SH-SY5Y (cell line): ENCODE data around the gene MFAP4.

Experiments used
- GATA2 ChIP-seq: IDR thresholded peaks from 2 replicates; pipeline ENCODE4 v1.6.1; 2011; ENCODE audit warnings: mild to moderate bottlenecking, low read depth, low read length
- GATA3 ChIP-seq: IDR thresholded peaks from 2 replicates; pipeline ENCODE4 v1.6.1; 2011; ENCODE audit warnings: low read depth, mild to moderate bottlenecking, low read length, moderate library complexity

The MFAP4 gene

DNA sequence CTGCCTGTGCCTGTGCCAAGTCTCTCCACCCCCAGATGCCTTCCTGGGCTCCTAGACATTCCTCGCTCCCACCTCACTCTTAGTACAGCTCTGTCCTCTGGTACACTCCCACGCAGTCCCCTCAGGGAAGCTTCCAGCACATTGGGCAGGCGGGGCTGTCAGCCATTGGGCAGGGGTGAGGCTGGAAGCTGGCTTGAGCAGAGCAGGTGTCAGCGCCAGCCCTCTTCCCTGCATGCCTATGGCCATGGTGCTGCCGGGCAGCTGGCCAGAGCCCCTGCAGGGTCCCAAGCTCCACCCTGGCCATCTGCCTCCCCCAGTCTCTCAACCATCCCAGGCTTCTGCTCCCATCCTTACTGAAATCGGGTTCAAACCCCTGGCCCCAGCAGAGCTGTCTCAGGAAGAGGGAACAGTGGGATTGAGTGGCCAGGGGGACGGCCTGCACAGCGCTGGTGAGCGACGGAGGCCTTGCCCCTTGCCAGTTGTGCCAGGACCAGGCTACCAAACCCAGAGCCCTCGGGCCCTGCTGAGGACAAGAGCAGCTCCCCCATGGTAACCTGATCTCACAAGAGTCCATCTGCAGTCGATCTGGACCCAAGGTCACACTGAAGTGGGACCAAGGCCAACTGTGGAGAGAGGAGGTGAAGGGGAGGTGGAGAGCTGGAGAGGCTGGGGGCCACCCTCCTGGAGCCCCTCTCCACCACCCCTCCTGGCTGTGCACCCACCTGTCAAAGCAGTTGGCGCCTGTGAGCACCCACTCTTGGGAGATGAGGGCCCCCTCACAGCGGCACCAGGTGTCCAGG lies 22.1 kb downstream of the MFAP4 start:
- TF ChIP-seq GATA3 (no peak), GATA2 (no peak)

DNA sequence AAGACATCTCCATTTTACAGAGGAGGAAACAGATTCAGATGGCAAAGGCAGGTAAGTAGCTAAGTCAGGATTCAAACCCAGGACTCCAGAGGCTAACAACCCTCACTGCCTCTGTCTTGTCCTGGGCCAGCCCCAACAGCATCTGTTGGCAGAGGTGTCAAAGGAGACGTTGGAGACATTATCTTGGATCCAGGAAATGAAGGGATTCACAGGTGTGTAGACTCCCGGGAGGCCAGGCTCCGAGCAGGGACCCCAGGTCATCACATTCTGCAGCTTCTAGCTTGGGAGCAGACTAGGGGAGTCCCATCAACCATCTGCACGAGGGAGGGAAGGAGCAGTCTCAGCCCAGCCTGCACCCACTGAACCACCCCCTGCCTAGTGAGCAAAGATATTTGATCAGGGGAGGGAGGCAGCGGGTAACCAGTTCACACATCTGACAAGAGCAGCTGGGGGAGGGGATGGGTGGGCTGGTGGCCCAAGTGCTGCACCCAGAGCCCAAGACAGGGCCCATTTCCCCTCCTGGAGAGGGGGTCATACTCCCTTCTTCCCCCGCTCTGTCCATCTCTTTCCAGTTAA lies 23.4 kb downstream of the MFAP4 start:
- no peak for TF ChIP-seq GATA3
- TF ChIP-seq GATA2 = no peak

DNA sequence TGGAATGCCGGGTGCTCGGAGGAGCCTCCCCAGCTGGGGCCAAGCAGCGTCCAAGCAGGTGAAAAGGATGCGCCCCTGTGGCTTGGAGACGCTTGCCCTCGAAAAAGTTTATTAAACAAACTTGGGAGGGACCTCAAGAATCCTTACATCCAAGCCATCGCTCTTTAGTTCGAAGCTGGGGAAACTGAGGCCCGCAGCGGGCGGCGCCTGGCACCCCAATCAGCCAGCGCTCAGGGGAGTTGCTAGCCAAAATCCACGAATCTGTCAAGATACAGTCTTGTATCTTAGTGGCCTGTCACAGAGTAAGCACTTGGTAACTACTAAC lies 23.9 kb downstream of the MFAP4 start:
- TF ChIP-seq GATA2 (no peak), GATA3 (no peak)

DNA sequence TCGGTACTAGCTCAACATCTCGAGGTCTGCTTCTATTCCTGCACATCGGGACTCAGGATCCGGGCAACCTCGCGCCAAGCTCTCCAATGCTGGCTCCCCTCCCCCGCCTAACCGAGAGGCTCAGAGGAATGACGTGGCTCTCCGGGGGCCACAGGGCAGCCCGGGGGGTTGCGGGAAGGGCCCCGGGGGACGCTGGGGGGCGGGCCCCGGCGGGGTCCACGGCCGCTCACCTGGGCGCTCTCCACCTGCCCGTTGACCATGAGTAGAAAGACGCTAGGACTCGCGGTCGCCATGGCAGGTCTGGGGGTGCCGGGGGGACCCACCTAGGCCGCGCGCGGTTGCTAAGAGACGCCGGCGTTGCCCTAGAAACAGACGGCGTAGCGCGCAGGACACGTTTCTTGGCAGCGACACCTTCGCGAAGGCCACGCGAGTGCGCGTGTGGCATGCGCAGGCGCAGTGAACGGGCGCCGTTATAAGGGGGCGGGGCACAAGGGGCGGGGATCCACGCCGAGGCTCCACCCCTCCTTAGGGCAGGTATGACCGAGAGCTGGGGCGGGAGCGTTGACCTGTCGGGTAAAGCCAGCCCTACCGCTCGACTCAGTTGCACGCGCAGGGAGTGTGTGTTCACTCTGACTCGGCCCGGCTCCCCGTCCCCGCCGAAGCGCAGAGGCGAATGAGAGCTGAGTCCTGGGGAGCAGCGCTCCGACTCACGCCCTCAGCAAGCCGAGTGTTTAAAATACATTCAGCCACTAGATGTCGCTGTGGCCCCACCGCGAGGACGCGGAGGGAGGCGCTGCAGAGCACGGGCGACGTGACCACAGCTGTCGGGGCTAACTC lies 24.5 kb downstream of the MFAP4 start, which contains the start of gene B9D1:
Gene B9D1, minus strand, starts transcription at position 447 of the 837 bp plus-strand sequence. Its CDS starts 154 bp downstream, at position 293.
- TF ChIP-seq GATA3 (no peak), GATA2 (no peak)

DNA sequence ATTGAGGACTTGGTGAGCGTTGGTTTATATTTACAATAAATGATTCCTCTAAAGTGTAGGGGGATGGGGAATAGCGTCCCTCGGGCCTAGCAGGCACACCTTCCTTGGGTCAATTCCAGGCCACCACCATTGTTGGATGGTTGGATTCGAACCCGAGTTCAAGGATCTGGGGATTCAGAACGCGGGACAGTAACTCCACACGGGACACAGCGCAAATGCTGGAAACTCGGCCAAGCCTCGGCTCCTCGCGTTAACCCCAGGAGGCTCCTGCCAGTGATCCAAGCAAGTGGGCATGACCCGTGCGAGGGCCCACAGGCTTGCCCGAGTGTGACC lies 25.1 kb downstream of the MFAP4 start:
- TF ChIP-seq GATA2 (no peak), GATA3 (no peak)

DNA sequence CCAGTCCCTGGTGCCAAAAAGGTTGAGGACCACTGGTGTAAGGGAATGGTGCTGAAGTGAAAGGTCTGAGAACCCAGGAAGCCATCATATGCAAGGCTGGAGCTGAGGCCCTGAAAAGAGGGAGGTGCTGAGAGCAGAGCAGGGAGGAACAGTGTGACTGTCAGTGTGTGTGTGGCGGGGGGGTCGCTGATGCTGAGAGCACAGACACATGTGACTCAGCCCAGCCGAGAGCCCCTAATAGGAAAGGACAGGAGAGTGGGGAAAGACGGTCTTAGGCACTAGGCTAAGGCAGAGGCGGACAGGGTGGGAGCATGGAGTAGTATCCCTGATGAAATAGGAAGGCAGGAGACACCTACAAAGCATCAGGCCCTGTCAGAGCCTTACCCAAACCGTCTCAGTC lies 25.7 kb downstream of the MFAP4 start:
- TF ChIP-seq GATA2 (no peak), GATA3 (no peak)

DNA sequence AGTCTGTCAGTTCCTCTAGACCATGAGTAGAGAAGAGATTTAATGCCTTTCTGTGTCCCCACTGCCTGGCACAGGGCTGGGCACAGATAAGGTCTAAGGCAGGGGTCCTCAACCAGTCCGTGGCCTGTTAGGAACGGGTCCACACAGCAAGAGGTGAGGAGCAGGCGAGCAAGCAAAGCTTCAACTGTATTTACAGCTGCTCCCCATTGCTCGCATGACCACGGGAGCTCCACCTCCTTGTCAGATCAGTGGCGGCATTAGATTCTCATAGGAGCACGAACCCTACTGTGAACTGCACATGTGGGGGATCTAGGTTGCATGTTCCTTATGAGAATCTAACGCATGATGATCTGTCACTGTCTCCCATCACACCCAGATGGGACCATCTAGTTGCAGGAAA lies 26.2 kb downstream of the MFAP4 start:
- TF ChIP-seq GATA2 = no peak
- no peak for TF ChIP-seq GATA3

DNA sequence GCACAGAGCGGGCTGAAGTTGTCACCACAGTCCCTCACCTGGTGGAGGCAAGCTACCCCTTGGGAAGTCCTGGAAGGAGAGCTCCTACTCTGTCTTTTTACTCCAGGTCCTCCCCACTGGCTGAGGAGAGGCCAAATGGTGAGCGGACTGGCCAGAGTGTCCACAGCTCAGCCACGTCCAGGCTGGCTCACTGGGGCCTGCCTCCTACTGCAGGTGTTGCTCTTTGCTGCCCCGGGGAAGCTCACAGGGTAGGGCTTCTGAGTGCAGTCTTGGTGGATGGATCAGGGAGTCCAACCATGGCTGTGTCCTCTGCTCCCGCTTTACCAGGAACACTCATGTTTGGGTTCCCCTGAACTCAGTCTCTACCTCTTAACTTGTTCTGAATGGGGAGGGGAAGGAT lies 27.1 kb downstream of the MFAP4 start:
- TF ChIP-seq GATA2 = no peak
- TF ChIP-seq GATA3 = no peak

DNA sequence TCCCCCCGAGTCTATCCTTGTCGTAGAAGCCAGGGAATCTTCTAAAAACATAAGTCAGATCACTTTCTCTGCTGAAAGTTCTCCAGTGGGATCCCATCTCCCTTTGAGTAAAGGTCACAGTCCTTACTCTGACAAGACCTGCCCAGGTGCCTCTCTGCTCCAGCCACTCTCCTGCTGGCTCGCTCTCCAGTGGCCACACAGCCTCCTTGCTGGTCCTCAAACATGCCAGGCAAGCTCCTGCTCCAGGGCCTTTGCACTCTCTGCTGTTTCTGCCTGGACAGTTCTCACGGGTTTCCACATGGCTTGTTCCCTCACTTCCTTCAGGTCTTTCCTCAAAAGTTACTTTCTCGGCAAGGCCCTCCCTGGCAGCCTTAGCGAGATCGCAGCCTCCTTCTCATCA lies 27.8 kb downstream of the MFAP4 start:
- TF ChIP-seq GATA3 (no peak), GATA2 (no peak)

DNA sequence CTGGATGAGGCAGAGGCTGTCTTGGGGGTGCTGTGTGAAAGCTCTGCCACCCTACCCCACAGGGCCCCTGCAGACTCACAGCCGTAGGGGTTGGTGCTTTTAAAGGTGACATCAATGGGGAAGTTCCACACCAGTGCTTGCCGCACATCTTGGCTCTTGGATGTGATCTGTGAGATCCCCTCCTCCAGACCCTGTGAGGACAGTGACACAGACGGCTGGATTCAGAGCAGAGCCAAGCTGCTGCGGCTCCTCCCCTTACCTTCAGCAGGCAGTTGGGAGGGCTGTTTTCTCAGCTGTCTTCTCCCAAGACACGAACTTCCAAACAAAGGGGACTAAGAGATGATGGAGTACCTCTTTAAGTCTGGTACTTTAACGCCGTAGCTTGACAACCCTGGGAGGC lies 29.2 kb downstream of the MFAP4 start:
- TF ChIP-seq GATA3 (no peak), GATA2 (no peak)

DNA sequence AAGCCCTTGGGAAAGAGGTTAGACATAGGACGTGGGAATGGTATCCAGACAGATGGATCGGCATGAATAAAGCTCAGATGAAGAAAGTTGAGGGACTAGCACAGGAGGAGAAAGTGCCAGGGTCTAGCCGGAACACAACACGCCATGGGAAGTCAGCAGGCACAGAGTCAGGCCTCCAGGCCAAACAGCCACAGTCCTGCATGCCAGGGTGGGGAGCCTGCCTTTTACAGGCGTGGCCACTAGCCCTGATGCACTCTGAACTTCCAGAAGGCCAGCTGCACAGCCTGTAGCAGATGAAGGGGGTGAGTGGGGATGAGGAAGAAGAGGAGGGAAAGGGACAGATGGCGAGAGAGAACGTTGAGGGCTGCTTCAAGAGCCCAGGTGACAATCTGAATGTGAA lies 29.6 kb downstream of the MFAP4 start:
- no peak for TF ChIP-seq GATA3
- no peak for TF ChIP-seq GATA2

DNA sequence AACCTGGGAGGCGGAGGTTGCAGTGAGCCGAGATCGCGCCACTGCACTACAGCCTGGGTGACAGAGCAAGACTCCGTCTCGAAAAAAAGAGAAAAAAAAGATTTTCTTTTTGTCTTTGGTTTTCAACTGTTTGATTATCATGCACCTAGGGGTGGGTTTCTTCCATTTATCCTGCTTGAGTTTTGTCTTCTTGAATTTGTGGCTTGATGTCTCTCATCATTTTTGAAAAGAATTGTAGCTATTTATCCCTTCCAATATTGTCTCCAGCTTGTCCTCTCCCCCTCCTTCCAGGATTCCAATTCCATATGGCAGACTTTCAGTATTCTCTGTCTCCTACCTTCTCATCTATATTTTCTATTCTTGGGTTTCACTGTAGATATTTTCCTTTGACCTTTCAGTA lies 32.2 kb downstream of the MFAP4 start:
- TF ChIP-seq GATA3 = no peak
- no peak for TF ChIP-seq GATA2

DNA sequence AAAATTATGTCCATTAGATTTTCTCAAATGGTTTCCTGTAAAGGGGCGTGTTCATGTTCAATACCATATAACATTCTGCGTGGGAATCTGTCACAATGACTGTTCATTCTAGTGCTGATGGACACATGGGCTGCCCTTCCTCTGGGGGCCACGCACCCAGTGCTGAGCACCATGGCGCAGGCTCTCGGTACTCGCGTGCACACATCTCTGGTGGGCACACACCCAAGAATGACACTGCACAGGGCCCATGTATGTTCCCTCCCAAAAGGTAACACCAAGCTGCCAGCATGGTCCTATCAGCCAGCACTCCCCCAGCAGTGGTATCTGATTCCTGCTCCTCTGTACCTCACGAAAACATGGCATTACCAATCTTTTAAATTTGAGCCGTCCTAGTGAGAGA lies 38.2 kb downstream of the MFAP4 start:
- TF ChIP-seq GATA3 = no peak
- TF ChIP-seq GATA2 = no peak

DNA sequence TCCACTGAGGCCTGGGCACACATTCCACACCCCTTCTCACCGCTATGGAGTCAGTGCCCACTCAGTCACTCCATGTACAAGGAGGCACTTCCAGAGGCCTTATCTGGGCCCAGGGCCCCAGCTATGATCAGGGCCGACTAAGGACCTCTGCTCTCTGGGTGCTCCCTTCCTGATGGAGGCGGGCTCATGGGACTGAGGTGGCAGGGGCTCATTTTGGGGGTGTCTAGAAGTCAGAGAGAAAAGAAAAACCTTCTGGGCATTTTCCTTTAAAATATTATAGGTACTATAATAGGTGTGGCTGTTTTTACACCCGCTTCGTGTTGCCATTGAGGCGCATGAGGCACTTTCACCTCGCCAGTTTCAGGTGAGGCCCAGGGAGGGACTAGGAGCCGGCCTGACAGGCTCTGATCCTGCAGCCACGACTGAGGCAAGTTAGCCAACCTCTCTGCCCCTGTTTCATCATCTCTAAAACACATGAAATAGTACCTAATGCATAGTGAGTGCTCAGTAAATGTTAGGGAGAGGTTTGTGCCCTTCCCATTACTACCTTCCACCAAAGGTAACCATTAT lies 38.8 kb downstream of the MFAP4 start:
- TF ChIP-seq GATA2 = no peak
- TF ChIP-seq GATA3 = no peak
